ENCODE measurements around the gene FAM3A.
"Not testable (repeated sequence)": the region's sequence is repeated elsewhere in the genome, so short reads cannot be mapped to it uniquely, and the experiment has no call there.

GRCh38 chrX:154562295-154562694, 46.3 kb upstream of the FAM3A start:
- TF ChIP-seq, protein P1, sequence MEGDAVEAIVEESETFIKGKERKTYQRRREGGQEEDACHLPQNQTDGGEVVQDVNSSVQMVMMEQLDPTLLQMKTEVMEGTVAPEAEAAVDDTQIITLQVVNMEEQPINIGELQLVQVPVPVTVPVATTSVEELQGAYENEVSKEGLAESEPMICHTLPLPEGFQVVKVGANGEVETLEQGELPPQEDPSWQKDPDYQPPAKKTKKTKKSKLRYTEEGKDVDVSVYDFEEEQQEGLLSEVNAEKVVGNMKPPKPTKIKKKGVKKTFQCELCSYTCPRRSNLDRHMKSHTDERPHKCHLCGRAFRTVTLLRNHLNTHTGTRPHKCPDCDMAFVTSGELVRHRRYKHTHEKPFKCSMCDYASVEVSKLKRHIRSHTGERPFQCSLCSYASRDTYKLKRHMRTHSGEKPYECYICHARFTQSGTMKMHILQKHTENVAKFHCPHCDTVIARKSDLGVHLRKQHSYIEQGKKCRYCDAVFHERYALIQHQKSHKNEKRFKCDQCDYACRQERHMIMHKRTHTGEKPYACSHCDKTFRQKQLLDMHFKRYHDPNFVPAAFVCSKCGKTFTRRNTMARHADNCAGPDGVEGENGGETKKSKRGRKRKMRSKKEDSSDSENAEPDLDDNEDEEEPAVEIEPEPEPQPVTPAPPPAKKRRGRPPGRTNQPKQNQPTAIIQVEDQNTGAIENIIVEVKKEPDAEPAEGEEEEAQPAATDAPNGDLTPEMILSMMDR (conservative IDR thresholded peaks at IDR 0.05; ENCODE audit: low read depth in 2 of 2): not testable (repeated sequence)
- TF ChIP-seq EZH2phosphoT487 (IDR thresholded peaks at IDR 0.05; ENCODE audit: unreplicated experiment); EZH2 (IDR thresholded peaks at IDR 0.05; ENCODE audit: low read depth, unreplicated experiment); REST (IDR thresholded peaks at IDR 0.05; ENCODE audit: unreplicated experiment); POLR2AphosphoS5 (IDR thresholded peaks at IDR 0.05; ENCODE audit: low read depth); CREB1 (CRISPR knock-in tag; IDR thresholded peaks at IDR 0.05; ENCODE audit: low read depth); ZNF114 (CRISPR knock-in tag; IDR thresholded peaks at IDR 0.05); STAT1 (IDR thresholded peaks at IDR 0.05; ENCODE audit: unreplicated experiment); ETS1 (IDR thresholded peaks at IDR 0.05): not testable (repeated sequence)
- TF ChIP-seq, protein P2, sequence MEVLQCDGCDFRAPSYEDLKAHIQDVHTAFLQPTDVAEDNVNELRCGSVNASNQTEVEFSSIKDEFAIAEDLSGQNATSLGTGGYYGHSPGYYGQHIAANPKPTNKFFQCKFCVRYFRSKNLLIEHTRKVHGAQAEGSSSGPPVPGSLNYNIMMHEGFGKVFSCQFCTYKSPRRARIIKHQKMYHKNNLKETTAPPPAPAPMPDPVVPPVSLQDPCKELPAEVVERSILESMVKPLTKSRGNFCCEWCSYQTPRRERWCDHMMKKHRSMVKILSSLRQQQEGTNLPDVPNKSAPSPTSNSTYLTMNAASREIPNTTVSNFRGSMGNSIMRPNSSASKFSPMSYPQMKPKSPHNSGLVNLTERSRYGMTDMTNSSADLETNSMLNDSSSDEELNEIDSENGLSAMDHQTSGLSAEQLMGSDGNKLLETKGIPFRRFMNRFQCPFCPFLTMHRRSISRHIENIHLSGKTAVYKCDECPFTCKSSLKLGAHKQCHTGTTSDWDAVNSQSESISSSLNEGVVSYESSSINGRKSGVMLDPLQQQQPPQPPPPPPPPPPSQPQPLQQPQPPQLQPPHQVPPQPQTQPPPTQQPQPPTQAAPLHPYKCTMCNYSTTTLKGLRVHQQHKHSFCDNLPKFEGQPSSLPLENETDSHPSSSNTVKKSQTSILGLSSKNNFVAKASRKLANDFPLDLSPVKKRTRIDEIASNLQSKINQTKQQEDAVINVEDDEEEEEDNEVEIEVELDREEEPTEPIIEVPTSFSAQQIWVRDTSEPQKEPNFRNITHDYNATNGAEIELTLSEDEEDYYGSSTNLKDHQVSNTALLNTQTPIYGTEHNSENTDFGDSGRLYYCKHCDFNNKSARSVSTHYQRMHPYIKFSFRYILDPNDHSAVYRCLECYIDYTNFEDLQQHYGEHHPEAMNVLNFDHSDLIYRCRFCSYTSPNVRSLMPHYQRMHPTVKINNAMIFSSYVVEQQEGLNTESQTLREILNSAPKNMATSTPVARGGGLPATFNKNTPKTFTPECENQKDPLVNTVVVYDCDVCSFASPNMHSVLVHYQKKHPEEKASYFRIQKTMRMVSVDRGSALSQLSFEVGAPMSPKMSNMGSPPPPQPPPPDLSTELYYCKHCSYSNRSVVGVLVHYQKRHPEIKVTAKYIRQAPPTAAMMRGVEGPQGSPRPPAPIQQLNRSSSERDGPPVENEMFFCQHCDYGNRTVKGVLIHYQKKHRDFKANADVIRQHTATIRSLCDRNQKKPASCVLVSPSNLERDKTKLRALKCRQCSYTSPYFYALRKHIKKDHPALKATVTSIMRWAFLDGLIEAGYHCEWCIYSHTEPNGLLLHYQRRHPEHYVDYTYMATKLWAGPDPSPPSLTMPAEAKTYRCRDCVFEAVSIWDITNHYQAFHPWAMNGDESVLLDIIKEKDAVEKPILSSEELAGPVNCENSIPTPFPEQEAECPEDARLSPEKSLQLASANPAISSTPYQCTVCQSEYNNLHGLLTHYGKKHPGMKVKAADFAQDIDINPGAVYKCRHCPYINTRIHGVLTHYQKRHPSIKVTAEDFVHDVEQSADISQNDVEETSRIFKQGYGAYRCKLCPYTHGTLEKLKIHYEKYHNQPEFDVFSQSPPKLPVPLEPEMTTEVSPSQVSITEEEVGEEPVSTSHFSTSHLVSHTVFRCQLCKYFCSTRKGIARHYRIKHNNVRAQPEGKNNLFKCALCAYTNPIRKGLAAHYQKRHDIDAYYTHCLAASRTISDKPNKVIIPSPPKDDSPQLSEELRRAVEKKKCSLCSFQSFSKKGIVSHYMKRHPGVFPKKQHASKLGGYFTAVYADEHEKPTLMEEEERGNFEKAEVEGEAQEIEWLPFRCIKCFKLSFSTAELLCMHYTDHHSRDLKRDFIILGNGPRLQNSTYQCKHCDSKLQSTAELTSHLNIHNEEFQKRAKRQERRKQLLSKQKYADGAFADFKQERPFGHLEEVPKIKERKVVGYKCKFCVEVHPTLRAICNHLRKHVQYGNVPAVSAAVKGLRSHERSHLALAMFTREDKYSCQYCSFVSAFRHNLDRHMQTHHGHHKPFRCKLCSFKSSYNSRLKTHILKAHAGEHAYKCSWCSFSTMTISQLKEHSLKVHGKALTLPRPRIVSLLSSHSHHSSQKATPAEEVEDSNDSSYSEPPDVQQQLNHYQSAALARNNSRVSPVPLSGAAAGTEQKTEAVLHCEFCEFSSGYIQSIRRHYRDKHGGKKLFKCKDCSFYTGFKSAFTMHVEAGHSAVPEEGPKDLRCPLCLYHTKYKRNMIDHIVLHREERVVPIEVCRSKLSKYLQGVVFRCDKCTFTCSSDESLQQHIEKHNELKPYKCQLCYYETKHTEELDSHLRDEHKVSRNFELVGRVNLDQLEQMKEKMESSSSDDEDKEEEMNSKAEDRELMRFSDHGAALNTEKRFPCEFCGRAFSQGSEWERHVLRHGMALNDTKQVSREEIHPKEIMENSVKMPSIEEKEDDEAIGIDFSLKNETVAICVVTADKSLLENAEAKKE (CRISPR knock-in tag; IDR thresholded peaks at IDR 0.05): not testable (repeated sequence)

Measured in GM23338 (cell line).